HG03039 (cell line): ENCODE data around the gene KCNF1.

Experiments
- ATAC-seq: cut with Tn5 transposase; IDR thresholded peaks from one replicate; pipeline ENCODE4 v1.9.1; 2021; ENCODE audit warnings: mild to moderate bottlenecking, moderate library complexity; ENCODE audit not compliant: unreplicated experiment

KCNF1 gene

GRCh38 chr2:10901160-10901939, 10.4 kb upstream of the KCNF1 start:
- ATAC-seq: no peak

GRCh38 chr2:10903861-10904210, 7.9 kb upstream of the KCNF1 start:
- no peak for ATAC-seq

- no peak for ATAC-seq
Observed at GRCh38 chr2:10904455-10904854, 7.3 kb upstream of the KCNF1 start.

- no peak for ATAC-seq
Observed at GRCh38 chr2:10905006-10905861, 6.5 kb upstream of the KCNF1 start.

GRCh38 chr2:10905862-10906143, 5.9 kb upstream of the KCNF1 start:
- no peak for ATAC-seq

- ATAC-seq: no peak
Observed at GRCh38 chr2:10906926-10907625, 4.7 kb upstream of the KCNF1 start.

- ATAC-seq: no peak
Observed at GRCh38 chr2:10908195-10908594, 3.5 kb upstream of the KCNF1 start.

- no peak for ATAC-seq
Observed at GRCh38 chr2:10909050-10909995, 2.4 kb upstream of the KCNF1 start.

GRCh38 chr2:10909996-10910341, 1.8 kb upstream of the KCNF1 start:
- no peak for ATAC-seq

GRCh38 chr2:10910625-10911024, 1.1 kb upstream of the KCNF1 start:
- no peak for ATAC-seq

- ATAC-seq: no peak
Observed at GRCh38 chr2:10912076-10912731, 470 bp downstream of the KCNF1 start.

- no peak for ATAC-seq
Observed at GRCh38 chr2:10912796-10913455, 1.2 kb downstream of the KCNF1 start.

GRCh38 chr2:10913501-10914271, 2.0 kb downstream of the KCNF1 start:
- no peak for ATAC-seq

- no peak for ATAC-seq
Observed at GRCh38 chr2:10914272-10914693, 2.5 kb downstream of the KCNF1 start.

- no peak for ATAC-seq
Observed at GRCh38 chr2:10915236-10915635, 3.5 kb downstream of the KCNF1 start.

GRCh38 chr2:10915731-10916276, 4.1 kb downstream of the KCNF1 start:
- no peak for ATAC-seq

- no peak for ATAC-seq
Observed at GRCh38 chr2:10916953-10917352, 5.2 kb downstream of the KCNF1 start.

GRCh38 chr2:10917927-10918326, 6.2 kb downstream of the KCNF1 start:
- ATAC-seq: no peak
